ENCODE results near the gene DPYSL4. TPM values are rescaled to one million over a fixed set of nuclear protein-coding genes. Genes with fewer than 3 reads are reported as not detected.

Gene DPYSL4
- total RNA-seq, 1 experiment from 2014 or later = 26.3 TPM

GRCh38 chr10:132173185-132173584 lies 13.6 kb upstream of the DPYSL4 start:
- H2AK5ac ChIP-seq (ENCODE audit: insufficient read length, low read length) = no peak overlapping the region
- Mint-ChIP-seq H3K36me3 (ENCODE audit: insufficient read depth in 1 of 3, low read depth in 3 of 3) (peaks cover 5 to 8% (median 5%) of the 10 kb centered on the region in 3 experiments; a peak in 5 of 7 replicates), H3K27me3 (ENCODE audit: low read depth) (peaks cover 64% of the 10 kb centered on the region), H3K27ac (peak overlapping the region in 1 of 3 experiments; percentile 23; a peak in 1 of 7 replicates), H3K4me3 (peak overlapping the region in 1 of 2 experiments; percentile 57; a peak in 1 of 5 replicates), H3K4me1 (peaks cover 12 to 13% of the 10 kb centered on the region in 2 experiments), H3K9me3 (peaks cover 6 to 18% of the 10 kb centered on the region in 2 experiments)
- H4K8ac ChIP-seq (replicated peaks; ENCODE audit: insufficient read length, low read depth, low read length) = no peak overlapping the region
- H3K9me3 ChIP-seq (ENCODE audit: control insufficient read depth, low read depth, low read length) = no peaks in the 10 kb centered on the region
- no peaks in the 10 kb centered on the region for H3K79me1 ChIP-seq (ENCODE audit: insufficient read depth, low read depth, low read length, poor library complexity, severe bottlenecking)
- H3K27me3 ChIP-seq (ENCODE audit: insufficient read depth, low read length) = no peaks in the 10 kb centered on the region
- no peak overlapping the region for H3T11ph ChIP-seq (ENCODE audit: low read length)
- no peak overlapping the region for H2BK5ac ChIP-seq (ENCODE audit: insufficient read length, low read length)
- no peak overlapping the region for H3K23ac ChIP-seq (ENCODE audit: insufficient read length, low read depth, low read length)
- no peak for TF ChIP-seq CTCF (conservative IDR thresholded peaks at IDR 0.05)
- H4K91ac ChIP-seq (ENCODE audit: insufficient read length, low read depth, low read length) = no peak overlapping the region
- H3K27ac ChIP-seq (ENCODE audit: insufficient read length, low read depth, low read length) = no peak overlapping the region
- no peak overlapping the region for H2BK20ac ChIP-seq (ENCODE audit: low read depth, low read length, poor library complexity, severe bottlenecking)
- no peak overlapping the region for H3K4me2 ChIP-seq (ENCODE audit: insufficient read depth, insufficient read length, low read length)
- peaks cover 2% of the 10 kb centered on the region for H3K23me2 ChIP-seq (ENCODE audit: insufficient read length, low read depth, low read length, poor library complexity, severe bottlenecking)
- no peak overlapping the region for H2BK15ac ChIP-seq (ENCODE audit: low read depth, low read length)
- peaks cover 2% of the 10 kb centered on the region for H4K20me1 ChIP-seq (ENCODE audit: control insufficient read depth, insufficient read depth, insufficient read length)
- no peak overlapping the region for H2AFZ ChIP-seq (ENCODE audit: low read length)
- no peak overlapping the region for H3K4ac ChIP-seq (ENCODE audit: low read depth, low read length)
- no peak overlapping the region for H3K56ac ChIP-seq (ENCODE audit: insufficient read length, low read depth, low read length)
- H3K14ac ChIP-seq (ENCODE audit: insufficient read depth, low read length) = no peak overlapping the region
- H4K5ac ChIP-seq (ENCODE audit: insufficient read length, low read depth, low read length) = no peak overlapping the region
- H2BK120ac ChIP-seq (ENCODE audit: low read depth, low read length, poor library complexity, severe bottlenecking) = no peak overlapping the region
- WGBS (ENCODE audit: extremely low coverage, insufficient read length, low lambda C conversion rate) = no CpG with 5 or more reads among the region's 5 CpGs
- no peak overlapping the region for H3K9ac ChIP-seq (ENCODE audit: extremely low read depth, insufficient read length, low read length)
- no peak overlapping the region for H2BK12ac ChIP-seq (ENCODE audit: insufficient read length, low read depth, low read length)
- no peaks in the 10 kb centered on the region for H3K79me2 ChIP-seq (ENCODE audit: insufficient read depth, low read length)
- no peaks in the 10 kb centered on the region for H3K4me1 ChIP-seq (ENCODE audit: insufficient read depth, low read length)
- no peak overlapping the region for H3K18ac ChIP-seq (ENCODE audit: insufficient read length, low read depth, low read length)
- no peak for DNase-seq

All from H9 (cell line).